Measurements from ENCODE around the gene CIZ1.

- TF ChIP-seq, protein P1, sequence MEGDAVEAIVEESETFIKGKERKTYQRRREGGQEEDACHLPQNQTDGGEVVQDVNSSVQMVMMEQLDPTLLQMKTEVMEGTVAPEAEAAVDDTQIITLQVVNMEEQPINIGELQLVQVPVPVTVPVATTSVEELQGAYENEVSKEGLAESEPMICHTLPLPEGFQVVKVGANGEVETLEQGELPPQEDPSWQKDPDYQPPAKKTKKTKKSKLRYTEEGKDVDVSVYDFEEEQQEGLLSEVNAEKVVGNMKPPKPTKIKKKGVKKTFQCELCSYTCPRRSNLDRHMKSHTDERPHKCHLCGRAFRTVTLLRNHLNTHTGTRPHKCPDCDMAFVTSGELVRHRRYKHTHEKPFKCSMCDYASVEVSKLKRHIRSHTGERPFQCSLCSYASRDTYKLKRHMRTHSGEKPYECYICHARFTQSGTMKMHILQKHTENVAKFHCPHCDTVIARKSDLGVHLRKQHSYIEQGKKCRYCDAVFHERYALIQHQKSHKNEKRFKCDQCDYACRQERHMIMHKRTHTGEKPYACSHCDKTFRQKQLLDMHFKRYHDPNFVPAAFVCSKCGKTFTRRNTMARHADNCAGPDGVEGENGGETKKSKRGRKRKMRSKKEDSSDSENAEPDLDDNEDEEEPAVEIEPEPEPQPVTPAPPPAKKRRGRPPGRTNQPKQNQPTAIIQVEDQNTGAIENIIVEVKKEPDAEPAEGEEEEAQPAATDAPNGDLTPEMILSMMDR (IDR thresholded peaks at IDR 0.05; ENCODE audit: low read depth, low read length) = no peak
- TF ChIP-seq MAX (IDR thresholded peaks at IDR 0.05; ENCODE audit: low read depth, low read length) = no peak
These were observed 1.4 kb downstream of the CIZ1 start for GRCh38 chr9:128190013-128190412.

All from NB4 (cell line).